ENCODE measurements around the gene CDH13. TPM values are rescaled to one million over a fixed set of nuclear protein-coding genes. Genes with fewer than 3 reads are reported as not detected.

CDH13 gene
- total RNA-seq, 4 donors from 2014 or later = 3.1 to 13.5 (median 8.9) TPM

- peaks cover 0 to 10% (median 8%) of the 10 kb centered on the region in 4 donors for H3K9me3 ChIP-seq
- 69% methylated on average over 2 of the region's 2 CpGs for WGBS
- no peak for DNase-seq (ENCODE audit: extremely low spot score)
- no peaks in the 10 kb centered on the region for H3K27me3 ChIP-seq
- H3K27ac ChIP-seq (replicated peaks in 1 of 4) = no peak overlapping the region
- H3K4me1 ChIP-seq = no peaks in the 10 kb centered on the region
- intact Hi-C loops (cut with DNase I) = no loop called here
- H3K36me3 ChIP-seq = no peaks in the 10 kb centered on the region
- H3K4me3 ChIP-seq = no peak overlapping the region
- no peak for TF ChIP-seq EP300 (IDR thresholded peaks at IDR 0.05)
- TF ChIP-seq POLR2A (IDR thresholded peaks at IDR 0.05; ENCODE audit: low read depth) = no peak
- no peak for TF ChIP-seq POLR2AphosphoS5 (IDR thresholded peaks at IDR 0.05)
- TF ChIP-seq CTCF (IDR thresholded peaks at IDR 0.05) = no peak
Measured at GRCh38 chr16:83517398-83517797, 890.6 kb downstream of the CDH13 start.

GRCh38 chr16:83520596-83520995 lies 893.8 kb downstream of the CDH13 start:
- intact Hi-C loops (cut with DNase I) = no loop called here
- Histone ChIP-seq H3K9me3 (peaks cover 0 to 10% (median 8%) of the 10 kb centered on the region in 4 donors), H3K27ac (replicated peaks in 1 of 4) (no peak overlapping the region), H3K4me1 (no peaks in the 10 kb centered on the region), H3K36me3 (no peaks in the 10 kb centered on the region), H3K4me3 (no peak overlapping the region), H3K27me3 (peaks cover 0 to 8% (median 0%) of the 10 kb centered on the region in 4 donors)
- TF ChIP-seq POLR2AphosphoS5 (IDR thresholded peaks at IDR 0.05) (no peak), CTCF (IDR thresholded peaks at IDR 0.05) (no peak), POLR2A (IDR thresholded peaks at IDR 0.05; ENCODE audit: low read depth) (no peak), EP300 (IDR thresholded peaks at IDR 0.05) (no peak)
- no peak for DNase-seq (ENCODE audit: extremely low spot score)
- 69% methylated on average over 5 of the region's 5 CpGs for WGBS

GRCh38 chr16:83530293-83530692 lies 903.5 kb downstream of the CDH13 start:
- no peak for TF ChIP-seq EP300 (IDR thresholded peaks at IDR 0.05)
- TF ChIP-seq CTCF (IDR thresholded peaks at IDR 0.05) = no peak
- TF ChIP-seq POLR2A (IDR thresholded peaks at IDR 0.05; ENCODE audit: low read depth) = no peak
- no peak for TF ChIP-seq POLR2AphosphoS5 (IDR thresholded peaks at IDR 0.05)
- Histone ChIP-seq H3K36me3 (no peaks in the 10 kb centered on the region), H3K9me3 (no peaks in the 10 kb centered on the region), H3K27me3 (peaks cover 0 to 6% (median 0%) of the 10 kb centered on the region in 4 donors), H3K27ac (replicated peaks in 1 of 4) (no peak overlapping the region), H3K4me1 (no peaks in the 10 kb centered on the region), H3K4me3 (no peak overlapping the region)
- intact Hi-C loops (cut with DNase I) = no loop called here
- DNase-seq (ENCODE audit: extremely low spot score) = no peak
- 66% methylated on average over 3 of the region's 3 CpGs for WGBS

- Histone ChIP-seq H3K4me3 (no peak overlapping the region), H3K9me3 (no peaks in the 10 kb centered on the region), H3K27me3 (no peaks in the 10 kb centered on the region), H3K4me1 (no peaks in the 10 kb centered on the region), H3K27ac (replicated peaks in 1 of 4) (no peak overlapping the region), H3K36me3 (no peaks in the 10 kb centered on the region)
- no peak for DNase-seq (ENCODE audit: extremely low spot score)
- WGBS = 98% methylated on average over 10 of the region's 12 CpGs
- intact Hi-C loops (cut with DNase I) = no loop called here
- no peak for TF ChIP-seq CTCF (IDR thresholded peaks at IDR 0.05)
- TF ChIP-seq POLR2A (IDR thresholded peaks at IDR 0.05; ENCODE audit: low read depth) = no peak
- TF ChIP-seq EP300 (IDR thresholded peaks at IDR 0.05) = no peak
- TF ChIP-seq POLR2AphosphoS5 (IDR thresholded peaks at IDR 0.05) = no peak
Measured at GRCh38 chr16:83532634-83533033, 905.9 kb downstream of the CDH13 start.

GRCh38 chr16:83533193-83533592 lies 906.4 kb downstream of the CDH13 start:
- no peak for DNase-seq (ENCODE audit: extremely low spot score)
- Histone ChIP-seq H3K36me3 (no peaks in the 10 kb centered on the region), H3K4me3 (no peak overlapping the region), H3K9me3 (no peaks in the 10 kb centered on the region), H3K4me1 (no peaks in the 10 kb centered on the region), H3K27me3 (no peaks in the 10 kb centered on the region), H3K27ac (replicated peaks in 1 of 4) (no peak overlapping the region)
- no peak for TF ChIP-seq POLR2A (IDR thresholded peaks at IDR 0.05; ENCODE audit: low read depth)
- TF ChIP-seq EP300 (IDR thresholded peaks at IDR 0.05) = no peak
- TF ChIP-seq POLR2AphosphoS5 (IDR thresholded peaks at IDR 0.05) = no peak
- no peak for TF ChIP-seq CTCF (IDR thresholded peaks at IDR 0.05)
- intact Hi-C loops (cut with DNase I) = no loop called here
- 79% methylated on average over 11 of the region's 11 CpGs for WGBS

All from esophagus muscularis mucosa (tissue), 4 donors.